ENCODE measurements around the gene EPG5.
A peak's percentile ranks its signal among the peaks of the same experiment; 100 is the strongest.
"Not testable (repeated sequence)": the region's sequence is repeated elsewhere in the genome, so short reads cannot be mapped to it uniquely, and the experiment has no call there.

EPG5 gene, protein sequence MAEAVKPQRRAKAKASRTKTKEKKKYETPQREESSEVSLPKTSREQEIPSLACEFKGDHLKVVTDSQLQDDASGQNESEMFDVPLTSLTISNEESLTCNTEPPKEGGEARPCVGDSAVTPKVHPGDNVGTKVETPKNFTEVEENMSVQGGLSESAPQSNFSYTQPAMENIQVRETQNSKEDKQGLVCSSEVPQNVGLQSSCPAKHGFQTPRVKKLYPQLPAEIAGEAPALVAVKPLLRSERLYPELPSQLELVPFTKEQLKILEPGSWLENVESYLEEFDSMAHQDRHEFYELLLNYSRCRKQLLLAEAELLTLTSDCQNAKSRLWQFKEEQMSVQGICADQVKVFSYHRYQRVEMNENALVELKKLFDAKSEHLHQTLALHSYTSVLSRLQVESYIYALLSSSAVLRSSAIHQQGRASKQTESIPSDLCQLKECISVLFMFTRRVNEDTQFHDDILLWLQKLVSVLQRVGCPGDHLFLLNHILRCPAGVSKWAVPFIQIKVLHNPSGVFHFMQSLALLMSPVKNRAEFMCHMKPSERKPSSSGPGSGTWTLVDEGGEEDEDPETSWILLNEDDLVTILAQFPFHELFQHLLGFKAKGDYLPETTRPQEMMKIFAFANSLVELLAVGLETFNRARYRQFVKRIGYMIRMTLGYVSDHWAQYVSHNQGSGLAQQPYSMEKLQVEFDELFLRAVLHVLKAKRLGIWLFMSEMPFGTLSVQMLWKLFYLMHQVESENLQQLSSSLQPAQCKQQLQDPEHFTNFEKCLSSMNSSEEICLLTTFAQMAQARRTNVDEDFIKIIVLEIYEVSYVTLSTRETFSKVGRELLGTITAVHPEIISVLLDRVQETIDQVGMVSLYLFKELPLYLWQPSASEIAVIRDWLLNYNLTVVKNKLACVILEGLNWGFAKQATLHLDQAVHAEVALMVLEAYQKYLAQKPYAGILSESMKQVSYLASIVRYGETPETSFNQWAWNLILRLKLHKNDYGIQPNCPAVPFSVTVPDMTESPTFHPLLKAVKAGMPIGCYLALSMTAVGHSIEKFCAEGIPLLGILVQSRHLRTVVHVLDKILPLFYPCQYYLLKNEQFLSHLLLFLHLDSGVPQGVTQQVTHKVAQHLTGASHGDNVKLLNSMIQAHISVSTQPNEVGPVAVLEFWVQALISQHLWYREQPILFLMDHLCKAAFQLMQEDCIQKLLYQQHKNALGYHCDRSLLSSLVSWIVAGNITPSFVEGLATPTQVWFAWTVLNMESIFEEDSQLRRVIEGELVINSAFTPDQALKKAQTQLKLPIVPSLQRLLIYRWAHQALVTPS (N-terminal part only)

DNA sequence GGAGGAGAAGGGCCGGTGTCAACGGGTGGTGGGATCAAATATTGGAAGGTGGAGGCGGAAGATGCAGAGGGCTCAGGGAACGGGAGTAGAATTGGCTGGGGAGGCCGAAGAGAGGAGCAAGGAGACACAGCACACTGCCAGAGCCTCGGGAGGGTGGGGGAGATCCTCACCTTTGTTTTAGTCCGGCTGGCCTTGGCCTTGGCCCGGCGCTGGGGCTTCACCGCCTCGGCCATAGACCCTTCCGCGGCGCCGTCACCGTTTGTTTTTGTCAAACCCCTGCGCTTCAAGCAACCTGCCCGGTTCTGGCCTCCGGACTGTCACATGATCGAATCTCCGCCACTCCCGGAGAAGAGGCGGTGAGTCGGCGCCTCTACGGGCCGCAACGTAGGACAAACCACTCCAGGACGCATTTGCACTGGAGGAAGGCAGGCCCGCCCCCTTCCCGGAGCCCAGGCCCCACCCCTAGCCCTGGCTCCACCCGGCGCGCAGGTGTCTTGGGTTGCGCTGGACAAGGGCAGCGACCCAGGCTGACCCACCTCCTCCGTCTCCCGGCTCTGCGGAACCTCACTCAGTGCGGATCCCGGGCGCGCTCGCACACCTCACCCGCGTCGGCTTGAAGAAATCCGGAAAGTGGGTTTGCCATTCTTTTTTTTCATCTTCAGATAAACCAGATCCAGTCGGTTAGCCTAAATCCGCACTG, at the start of gene EPG5:
Gene EPG5, minus strand, starts transcription at position 323 of the 700 bp plus-strand sequence. Its CDS starts 90 bp downstream, at position 233.
- DNase-seq: peak; percentile 58 to 96 (median 90)

DNA sequence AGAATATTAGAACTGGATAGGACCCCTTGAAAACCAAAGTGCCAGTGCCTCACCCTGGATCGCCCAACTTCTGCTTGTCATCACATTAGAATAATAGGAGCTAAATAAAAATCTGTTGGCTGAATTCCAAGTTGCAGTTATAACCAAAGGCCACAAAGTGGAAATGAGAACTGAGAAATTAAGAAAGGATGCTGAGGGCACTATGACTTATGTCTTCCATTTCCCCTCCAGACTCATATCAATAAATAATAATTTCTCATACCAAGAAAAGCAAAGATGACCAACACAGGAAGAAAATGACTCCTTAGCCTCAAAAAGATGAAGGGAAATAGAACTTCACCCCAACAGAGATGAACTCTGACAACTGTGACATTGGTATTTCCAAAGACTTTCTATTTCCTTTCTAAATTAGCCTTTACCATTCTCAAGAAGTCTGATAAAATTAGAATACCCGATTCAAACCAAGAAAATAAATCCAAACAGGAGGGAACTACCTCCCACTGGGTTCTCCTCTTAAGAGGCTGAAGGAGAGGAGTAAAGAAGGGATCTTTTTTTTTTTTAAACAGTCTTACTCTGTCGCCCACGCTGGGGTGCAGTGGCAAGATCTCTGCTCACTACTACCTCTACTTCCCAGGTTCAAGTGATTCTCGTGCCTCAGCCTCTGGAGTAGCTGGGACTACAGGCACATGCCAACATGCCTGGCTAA, 46.5 kb upstream of the EPG5 start:
- no peak for DNase-seq

DNA sequence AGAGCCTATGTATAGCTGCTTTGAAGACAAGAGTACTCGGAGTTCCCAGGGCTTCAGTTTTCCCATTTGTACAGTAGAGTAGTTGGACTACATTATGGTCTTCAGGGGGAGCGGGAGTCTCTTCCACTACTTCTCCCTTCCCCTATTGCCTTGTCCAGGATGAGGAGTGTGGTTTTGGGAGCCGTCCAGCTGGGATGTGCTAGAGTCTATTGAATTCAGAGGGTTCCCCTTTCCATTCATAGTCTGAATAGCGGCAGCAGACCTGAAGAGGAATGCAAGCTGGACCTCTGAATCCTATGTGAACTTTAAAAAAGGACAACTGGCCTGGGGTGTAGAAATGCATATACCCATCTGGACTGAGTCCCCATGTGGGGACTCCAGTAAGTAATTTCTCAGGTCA, 43.5 kb upstream of the EPG5 start:
- DNase-seq: no peak

DNA sequence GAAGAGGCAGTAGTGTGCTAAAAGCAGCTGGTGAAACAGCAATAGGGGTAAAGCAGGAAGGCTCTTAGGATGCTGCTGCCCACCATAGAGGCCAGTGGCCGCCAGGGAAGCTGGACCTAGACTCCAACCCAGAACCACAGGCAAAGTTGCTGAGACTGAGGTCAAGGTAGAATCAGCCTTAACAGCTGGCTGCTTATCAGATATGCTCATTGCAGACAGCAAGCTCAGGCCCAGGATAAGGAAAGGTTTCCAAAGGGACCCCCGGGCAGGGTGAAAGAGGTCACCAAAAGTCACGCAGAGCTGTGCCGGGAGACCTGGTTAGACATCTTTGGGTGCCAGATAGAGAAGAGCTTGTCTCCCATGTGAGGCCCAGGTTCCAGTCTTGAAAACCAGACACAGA, 42.9 kb upstream of the EPG5 start:
- no peak for DNase-seq

DNA sequence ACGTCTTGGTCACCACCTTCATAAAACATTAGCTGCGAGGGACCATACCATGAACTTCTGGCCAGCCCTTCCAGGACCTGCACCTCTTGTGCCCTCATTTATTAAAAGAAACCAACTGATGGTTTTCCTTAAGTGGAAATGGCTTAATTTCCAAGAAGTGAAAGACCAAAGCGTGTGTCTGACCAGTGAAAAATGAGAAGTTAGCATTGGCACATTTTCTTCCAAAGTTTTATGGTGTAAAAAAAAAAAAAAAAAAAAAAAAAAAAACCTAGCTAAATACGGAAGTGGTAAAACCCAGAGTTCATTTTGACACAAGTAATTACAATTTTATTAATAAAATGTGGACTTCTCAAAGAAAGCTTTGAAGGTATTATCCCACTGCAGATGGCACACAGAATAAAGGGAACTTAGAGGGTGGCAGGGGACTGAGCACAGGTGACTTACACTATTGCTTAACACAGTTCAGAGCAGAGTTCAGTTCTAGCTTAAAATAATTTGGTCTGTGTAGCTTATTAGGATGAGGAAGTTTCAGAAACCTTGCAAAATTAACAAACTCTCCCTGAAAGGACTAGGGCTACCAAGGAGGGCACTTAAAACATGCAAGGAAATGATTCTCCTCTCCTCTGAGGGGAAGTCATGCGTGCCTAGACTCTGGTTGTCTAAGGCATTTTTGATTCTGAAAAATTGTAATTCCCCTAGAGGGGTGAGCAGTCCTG, 42.2 kb upstream of the EPG5 start:
- DNase-seq: no peak

DNA sequence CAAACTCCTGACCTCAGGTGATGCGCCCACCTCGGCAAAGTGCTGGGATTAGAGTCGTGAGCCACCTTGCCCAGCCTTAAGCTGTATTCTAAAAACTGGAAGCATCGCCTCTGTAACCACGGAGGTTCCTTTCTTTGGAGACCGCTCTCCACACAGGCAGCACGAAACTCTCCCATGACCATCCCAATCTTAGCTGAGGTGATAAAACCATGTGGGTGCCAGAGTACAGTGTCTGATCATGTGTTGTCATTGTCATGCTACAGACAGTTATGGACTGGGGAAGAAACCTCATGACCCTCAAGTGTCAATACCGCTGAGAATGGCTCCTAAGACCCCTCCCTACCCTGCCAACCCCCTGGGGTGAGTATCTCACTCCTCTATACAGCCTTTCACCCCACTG, 41.4 kb upstream of the EPG5 start:
- DNase-seq: no peak

DNA sequence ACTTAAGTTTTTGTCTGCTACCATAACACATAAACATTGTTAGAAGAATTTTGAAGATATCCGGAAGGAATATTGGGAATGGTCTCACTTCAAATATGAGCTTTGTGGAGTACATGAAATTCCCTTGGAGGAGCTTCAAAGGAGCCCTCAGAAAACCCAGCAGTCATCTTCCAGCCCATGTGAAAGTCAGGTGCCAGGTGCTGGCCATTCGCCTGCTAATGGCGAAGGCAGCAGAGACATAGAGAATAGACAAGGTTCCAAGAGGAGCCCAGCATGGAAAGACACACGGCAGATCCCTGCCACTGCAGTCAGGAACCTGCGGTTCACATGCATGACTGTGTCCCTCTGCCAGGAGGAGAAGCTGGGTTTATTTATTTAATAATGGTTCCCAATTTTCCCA, 40.0 kb upstream of the EPG5 start:
- DNase-seq: no peak

DNA sequence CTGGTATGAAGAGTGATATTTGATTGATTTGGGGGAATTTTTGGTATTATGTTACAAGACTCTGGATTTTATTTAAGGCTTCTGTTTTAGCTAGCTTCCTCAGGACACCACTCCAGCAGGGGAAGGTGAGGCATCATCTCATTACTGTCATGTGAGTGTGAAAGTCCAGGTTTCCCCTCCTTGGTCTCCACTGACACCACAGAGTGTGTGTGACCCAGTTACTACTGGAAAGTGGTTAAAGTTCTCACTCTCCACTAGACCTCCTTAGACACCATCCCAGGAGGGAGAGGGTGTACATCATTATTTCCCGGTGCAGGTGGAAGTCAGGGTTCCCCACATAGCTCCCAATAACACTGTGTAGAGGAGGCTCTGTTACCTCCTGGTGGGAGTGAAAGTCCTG, 35.8 kb upstream of the EPG5 start:
- no peak for DNase-seq

DNA sequence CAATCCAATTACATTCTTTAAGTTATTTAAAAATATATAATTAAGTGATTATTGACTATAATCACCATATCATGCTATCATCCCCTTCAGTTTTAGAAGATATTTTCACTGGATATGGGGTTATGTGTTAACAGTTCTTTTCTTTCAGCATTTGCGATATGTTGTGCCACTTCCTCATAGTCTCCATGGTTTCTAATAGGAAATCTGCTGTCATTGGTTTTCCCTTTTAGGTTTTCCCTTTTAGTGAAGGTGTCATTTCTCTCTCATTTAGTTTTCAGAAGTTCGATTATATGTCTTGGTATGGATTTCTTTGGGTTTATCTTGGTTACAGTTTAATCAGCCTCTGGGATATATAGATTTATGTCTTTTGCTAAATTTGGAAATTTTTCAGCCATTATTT, 34.8 kb upstream of the EPG5 start:
- no peak for DNase-seq

DNA sequence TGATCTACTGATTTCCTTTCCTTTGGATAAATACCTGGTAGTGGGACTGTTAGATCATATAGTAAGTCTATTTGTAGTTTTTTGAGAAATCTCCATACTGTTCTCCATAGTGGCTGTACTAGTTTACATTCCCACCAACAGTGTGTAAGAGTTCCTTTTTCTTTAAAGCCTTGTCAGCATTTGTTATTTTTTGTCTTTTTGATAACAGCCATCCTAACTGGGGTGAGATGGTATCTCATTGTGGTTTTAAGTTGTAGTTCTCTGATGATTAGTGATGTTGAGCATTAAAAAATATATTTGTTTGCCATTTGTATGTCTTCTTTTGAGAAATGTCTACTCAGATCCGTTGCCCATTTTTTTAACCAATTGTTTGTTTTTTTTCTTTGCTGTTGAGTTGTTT, 33.9 kb upstream of the EPG5 start:
- no peak for DNase-seq

DNA sequence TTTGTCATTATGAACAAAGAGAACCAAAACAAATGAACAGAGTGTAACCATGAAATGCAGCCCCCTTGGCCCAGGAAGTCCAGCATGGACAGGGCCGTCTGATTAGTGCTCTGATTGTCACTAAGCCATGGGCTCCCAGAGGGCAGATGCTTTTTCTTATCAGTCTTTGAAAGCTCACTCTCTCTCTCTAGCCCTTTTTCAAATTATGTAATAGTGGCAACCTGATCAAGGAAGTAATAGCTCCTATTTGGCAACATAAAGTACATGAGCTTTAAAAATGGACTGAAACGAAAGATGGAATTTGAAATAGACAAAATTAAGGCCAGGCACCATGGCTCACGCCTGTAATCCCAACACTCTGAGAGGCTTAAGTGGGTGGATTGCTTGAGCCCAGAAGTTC, 32.4 kb upstream of the EPG5 start:
- DNase-seq: no peak

DNA sequence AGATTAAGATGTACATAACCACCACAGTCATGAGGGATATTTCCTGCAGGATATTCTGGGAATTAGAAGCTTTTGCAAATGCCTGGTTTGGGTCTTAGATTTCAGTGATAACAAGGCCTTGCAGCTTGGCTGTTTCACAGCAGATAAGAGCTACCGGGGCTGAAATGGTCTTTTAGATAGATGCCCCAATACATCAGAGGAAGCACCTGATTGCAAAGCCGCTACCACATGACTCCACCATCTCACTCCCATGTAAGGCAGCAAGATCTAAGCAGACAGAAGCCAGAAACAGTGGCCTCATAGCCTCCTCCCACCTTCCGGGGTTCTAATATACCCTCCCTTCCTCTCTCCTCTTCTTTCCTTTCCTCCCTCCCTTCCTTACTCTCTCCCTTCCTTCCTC, 31.1 kb upstream of the EPG5 start:
- no peak for DNase-seq

DNA sequence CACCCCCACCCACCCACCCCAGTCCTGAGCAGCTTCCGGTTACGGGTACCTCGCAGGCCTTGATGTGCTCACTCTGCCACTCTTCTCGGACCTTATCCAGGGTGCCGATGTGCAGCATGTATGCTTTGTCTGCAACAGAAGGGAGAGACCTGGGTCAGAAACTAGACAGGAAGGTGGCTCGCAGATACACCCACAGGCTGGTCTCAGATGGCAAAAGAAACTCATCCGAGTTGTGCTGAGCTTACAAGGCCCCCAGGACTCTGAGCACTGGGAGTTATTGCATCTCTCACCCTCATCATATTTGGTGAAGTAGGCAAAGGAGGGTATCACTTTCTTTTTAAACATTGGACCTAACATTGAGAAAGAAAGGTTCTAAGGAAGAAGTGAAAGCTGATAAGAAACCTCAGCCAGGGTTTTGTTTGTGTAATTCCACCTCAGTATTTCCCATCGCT, 30.6 kb upstream of the EPG5 start:
- DNase-seq: no peak

DNA sequence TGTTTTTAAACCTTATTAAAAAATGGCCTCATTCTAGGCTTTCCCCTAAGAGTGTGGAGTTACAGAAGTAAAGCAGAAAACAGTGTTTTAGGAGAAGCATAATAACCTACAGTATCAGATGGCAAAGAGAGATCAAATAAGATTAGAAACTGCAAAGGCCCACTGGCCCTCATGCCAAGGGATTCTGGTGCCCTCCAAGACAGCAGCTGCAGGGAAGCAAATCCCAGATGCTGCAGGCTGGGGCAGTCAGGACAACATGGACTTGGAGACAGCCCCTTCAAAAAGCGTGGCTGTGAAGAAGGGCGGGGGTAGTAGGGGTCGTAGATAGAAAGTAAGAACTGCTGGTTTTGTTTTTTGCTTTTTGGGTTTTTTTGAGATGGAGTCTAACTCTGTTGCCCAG, 28.3 kb upstream of the EPG5 start:
- DNase-seq: no peak

DNA sequence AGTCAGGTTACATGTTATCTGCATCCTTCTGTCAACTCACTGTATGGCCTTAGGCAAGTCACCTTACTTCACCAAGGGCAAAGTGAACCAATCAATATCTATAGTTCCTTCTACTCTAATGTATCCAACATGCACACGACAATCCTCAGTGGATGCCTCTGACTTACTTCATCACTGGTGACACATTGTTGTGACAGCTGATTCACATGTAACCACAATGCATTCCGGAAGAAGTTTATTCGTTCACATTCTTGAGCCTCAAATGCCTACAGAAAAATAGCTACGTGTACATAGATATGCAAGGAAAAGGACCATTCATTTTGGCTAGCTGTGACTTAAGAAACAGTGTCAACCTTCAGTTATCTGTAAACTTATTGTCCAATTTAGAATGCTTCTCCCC, 26.3 kb upstream of the EPG5 start:
- DNase-seq: no peak

DNA sequence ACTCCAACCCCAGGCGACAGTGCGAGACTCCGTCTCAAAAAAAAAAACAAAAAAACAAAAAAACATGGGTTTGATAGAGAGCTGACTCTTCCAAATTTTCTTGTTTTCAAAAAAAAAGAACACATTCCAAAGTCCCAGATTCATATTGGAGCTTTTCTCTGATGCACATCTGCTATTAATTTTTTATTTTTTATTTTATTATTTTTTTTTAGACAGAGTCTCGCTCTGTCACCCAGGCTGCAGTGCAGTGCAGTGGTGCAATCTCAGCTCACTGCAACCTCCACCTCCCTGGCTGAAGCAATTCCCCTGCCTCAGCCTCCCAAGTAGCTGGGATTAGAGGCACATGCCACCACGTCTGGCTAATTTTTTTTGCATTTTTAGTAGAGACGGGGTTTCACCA, 25.4 kb upstream of the EPG5 start:
- not testable (repeated sequence) for DNase-seq

DNA sequence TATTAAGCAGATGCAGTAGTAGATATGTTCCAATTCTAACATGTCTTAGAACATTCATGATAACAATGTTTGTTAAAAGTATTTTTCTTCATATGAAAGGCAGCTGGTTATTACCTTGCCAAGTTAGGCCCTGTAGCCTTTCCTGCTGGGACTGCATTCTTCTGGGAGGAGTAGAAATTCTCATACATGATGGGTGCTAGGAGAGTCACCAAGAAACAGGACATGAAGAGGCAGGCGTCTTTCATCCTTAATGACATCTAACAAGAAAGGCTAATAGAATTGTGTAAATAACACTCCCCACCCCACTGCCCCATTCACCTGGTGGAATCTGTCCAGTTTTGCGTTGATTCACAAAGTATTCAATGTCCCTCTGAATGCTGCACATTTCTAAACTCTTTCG, 24.7 kb upstream of the EPG5 start:
- no peak for DNase-seq

DNA sequence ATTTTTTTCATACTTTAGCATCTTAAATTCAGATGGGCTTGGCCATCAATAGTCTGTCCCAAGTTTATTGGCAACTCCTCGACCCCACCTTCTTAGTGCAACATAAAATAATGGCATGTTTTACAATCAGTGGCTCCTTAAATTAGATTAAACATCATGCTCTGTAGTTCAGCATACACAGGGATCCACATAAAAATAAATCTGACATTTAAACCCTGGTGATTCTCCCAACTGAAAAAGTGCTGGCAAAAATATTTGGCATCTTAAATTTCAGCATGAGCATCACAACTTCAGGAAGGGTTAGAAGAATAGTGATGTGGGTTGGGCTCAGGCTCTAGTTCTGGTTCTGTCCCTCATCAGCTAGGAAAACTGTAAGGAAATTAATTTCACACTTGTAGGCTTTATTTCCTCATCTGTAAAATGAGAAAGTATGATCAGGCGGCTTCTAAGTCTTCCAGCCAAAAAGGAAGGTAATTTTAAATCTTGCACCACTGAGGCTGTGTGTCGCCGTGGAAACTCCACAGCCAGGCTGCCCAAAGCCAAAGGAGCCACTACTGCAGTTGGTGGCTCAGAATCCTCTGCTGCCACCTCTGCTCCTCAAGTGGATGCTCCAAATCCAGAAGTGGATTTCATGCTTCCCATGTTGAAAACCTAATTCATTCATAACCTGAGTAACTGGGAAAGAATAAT, 17.6 kb upstream of the EPG5 start:
- no peak for DNase-seq

DNA sequence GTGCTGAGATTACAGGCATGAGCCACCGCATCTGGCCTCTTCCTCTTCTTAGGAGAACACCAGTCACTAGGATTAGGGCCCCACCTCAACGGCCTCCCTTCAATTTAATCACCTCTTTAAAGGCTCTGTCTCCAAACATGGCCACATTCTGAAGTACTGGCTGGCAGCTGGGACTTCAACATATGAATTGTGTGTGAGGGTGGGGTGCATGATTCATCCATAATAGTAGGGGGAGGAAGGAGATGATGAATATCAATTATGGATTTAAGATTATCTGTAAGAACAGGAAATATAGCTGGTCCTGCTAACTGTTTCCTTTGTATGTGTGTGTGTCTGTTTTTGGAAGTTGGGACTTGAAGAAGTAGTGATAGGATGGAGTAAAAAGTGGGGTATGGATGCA, 14.7 kb upstream of the EPG5 start:
- no peak for DNase-seq
